Measurements from ENCODE around the gene RGL1. TPM values are rescaled to one million over a fixed set of nuclear protein-coding genes. Genes with fewer than 3 reads are reported as not detected.
A peak's percentile ranks its signal among the peaks of the same experiment; 100 is the strongest.

Gene RGL1
- total RNA-seq, 1 experiment from 2014 or later: 1.5 TPM

DNA sequence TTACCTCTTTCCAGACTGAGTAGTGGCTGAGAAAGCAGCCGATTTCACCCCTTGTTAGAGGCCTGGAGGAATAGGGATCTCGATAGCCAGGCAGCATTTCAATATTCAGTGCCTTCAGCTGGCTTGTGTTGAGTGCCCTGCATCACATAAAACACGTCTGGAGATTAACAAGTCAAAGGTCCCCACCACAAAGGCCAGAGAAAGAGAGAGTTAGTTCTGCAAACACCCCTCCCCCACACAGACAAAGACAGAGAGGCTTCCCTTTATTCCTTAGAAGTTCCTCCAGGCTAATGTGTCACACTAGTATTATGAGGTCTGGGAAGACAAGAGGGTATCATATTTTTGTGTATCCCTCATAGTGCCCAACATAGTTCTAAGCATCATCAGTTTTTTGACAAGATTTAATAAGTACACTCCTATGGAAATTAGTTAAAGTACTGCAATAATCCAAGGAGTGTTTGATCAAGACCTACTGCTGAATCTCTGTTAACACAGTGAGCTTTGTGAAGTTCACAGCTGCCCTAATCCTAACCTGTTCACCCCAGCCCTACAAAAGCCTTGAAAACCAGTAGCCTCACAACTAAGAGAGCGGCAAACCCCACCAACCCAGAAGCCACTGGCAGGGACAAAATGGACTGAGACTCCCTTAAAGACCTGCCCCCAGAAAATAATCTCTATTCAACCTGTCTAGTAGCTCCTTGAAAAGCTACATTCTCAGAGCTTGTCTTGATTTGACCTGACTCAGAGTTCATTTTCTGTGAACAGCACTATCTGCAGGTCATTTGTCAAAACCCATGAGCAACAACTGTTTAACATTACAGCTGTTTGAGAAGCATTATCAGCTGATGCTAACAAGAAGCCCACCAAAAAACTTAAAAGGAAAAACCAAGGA, 140.8 kb downstream of the RGL1 start:
- CTCF ChIA-PET: no interaction called here
- H3K9ac ChIP-seq (ENCODE audit: low read length): no peak overlapping the region
- ATAC-seq: no peak; the same call in 1 of the 2 replicates
- POLR2A ChIA-PET (ENCODE audit: unreplicated experiment): no interaction called here
- no peaks in the 10 kb centered on the region for H3K9me2 ChIP-seq (replicated peaks; ENCODE audit: low read length)
- no peak overlapping the region for H2AFZ ChIP-seq (ENCODE audit: low read length)
- no TSS peak for BruUV-seq (replicated peaks)
- no peaks in the 10 kb centered on the region for H3K9me3 ChIP-seq (ENCODE audit: low read length)
- H3K4me1 ChIP-seq (ENCODE audit: insufficient read depth, low read length): peaks cover 14% of the 10 kb centered on the region
- H3K4me3 ChIP-seq (ENCODE audit: low read length): no peak overlapping the region
- intact Hi-C loops (cut with micrococcal nuclease): no loop called here
- H3K4me2 ChIP-seq (ENCODE audit: low read length): no peak overlapping the region
- H3K27me3 ChIP-seq (ENCODE audit: low read length): no peaks in the 10 kb centered on the region
- peak; percentile 30 for DNase-seq
- H3F3A ChIP-seq (ENCODE audit: low read length, unreplicated experiment): no peaks in the 10 kb centered on the region
- TF ChIP-seq, protein P1, sequence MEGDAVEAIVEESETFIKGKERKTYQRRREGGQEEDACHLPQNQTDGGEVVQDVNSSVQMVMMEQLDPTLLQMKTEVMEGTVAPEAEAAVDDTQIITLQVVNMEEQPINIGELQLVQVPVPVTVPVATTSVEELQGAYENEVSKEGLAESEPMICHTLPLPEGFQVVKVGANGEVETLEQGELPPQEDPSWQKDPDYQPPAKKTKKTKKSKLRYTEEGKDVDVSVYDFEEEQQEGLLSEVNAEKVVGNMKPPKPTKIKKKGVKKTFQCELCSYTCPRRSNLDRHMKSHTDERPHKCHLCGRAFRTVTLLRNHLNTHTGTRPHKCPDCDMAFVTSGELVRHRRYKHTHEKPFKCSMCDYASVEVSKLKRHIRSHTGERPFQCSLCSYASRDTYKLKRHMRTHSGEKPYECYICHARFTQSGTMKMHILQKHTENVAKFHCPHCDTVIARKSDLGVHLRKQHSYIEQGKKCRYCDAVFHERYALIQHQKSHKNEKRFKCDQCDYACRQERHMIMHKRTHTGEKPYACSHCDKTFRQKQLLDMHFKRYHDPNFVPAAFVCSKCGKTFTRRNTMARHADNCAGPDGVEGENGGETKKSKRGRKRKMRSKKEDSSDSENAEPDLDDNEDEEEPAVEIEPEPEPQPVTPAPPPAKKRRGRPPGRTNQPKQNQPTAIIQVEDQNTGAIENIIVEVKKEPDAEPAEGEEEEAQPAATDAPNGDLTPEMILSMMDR (conservative IDR thresholded peaks at IDR 0.05; ENCODE audit: low read depth, low read length): no peak
- no peak for TF ChIP-seq EZH2phosphoT487 (IDR thresholded peaks at IDR 0.05; ENCODE audit: borderline replicate concordance, low read length)
- TF ChIP-seq EZH2 (IDR thresholded peaks at IDR 0.05; ENCODE audit: low read length, unreplicated experiment): no peak
- no peaks in the 10 kb centered on the region for H3K36me3 ChIP-seq (ENCODE audit: low read depth, low read length)
- H3K79me2 ChIP-seq (ENCODE audit: low read length): no peaks in the 10 kb centered on the region
- no peak overlapping the region for H3K27ac ChIP-seq (ENCODE audit: low read length)
- no peaks in the 10 kb centered on the region for H4K20me1 ChIP-seq (ENCODE audit: low read length)

DNA sequence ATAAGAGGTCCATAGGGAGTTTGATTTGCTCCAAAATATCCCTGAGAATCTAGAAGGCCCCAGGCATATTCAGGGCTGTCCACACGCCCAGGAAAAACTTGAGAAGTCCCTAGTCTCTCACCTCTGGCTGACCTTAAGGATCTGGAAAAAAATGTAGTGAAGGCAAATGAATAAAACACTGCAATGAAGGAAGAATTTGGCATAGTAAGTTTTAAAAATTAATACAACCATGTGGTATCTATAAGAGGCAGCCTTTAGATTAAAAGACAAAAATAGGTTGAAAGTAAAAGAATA, 141.3 kb downstream of the RGL1 start:
- CTCF ChIA-PET: no interaction called here
- DNase-seq (no peak), ATAC-seq (no peak)
- Histone ChIP-seq H2AFZ (ENCODE audit: low read length) (no peak overlapping the region), H3K9ac (ENCODE audit: low read length) (no peak overlapping the region), H3K9me2 (replicated peaks; ENCODE audit: low read length) (no peaks in the 10 kb centered on the region), H3F3A (ENCODE audit: low read length, unreplicated experiment) (no peaks in the 10 kb centered on the region), H3K27ac (ENCODE audit: low read length) (no peak overlapping the region), H3K9me3 (ENCODE audit: low read length) (no peaks in the 10 kb centered on the region), H3K79me2 (ENCODE audit: low read length) (no peaks in the 10 kb centered on the region), H3K36me3 (ENCODE audit: low read depth, low read length) (no peaks in the 10 kb centered on the region), H3K4me3 (ENCODE audit: low read length) (no peak overlapping the region), H3K4me1 (ENCODE audit: insufficient read depth, low read length) (peaks cover 14% of the 10 kb centered on the region), H4K20me1 (ENCODE audit: low read length) (no peaks in the 10 kb centered on the region), H3K27me3 (ENCODE audit: low read length) (no peaks in the 10 kb centered on the region), H3K4me2 (ENCODE audit: low read length) (no peak overlapping the region)
- BruUV-seq (replicated peaks): no TSS peak
- intact Hi-C loops (cut with micrococcal nuclease): no loop called here
- POLR2A ChIA-PET (ENCODE audit: unreplicated experiment): no interaction called here
- no peak for TF ChIP-seq EZH2 (IDR thresholded peaks at IDR 0.05; ENCODE audit: low read length, unreplicated experiment)
- no peak for TF ChIP-seq EZH2phosphoT487 (IDR thresholded peaks at IDR 0.05; ENCODE audit: borderline replicate concordance, low read length)
- TF ChIP-seq, protein P1 (conservative IDR thresholded peaks at IDR 0.05; ENCODE audit: low read depth, low read length): no peak

DNA sequence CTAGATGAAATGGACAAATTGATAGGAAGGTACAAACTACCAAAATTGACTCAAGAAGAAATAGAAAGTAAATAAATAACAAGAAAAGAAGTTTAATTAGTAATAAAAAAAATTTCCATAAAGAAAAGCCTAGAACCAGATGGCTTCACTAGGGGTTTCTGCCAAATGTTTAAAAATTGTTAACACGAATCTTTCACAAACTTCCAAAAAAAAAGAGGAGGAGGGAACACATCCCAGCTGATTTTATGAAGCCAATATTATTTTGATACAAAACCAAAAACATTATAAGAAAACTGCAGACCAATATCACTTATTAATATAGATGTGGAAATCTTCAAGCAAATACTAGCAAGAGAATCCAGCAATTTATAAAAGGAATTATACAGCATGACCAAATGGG, 143.1 kb downstream of the RGL1 start:
- no peak for DNase-seq
- H3K9me2 ChIP-seq (replicated peaks; ENCODE audit: low read length): no peaks in the 10 kb centered on the region
- H3K79me2 ChIP-seq (ENCODE audit: low read length): no peaks in the 10 kb centered on the region
- H3K9ac ChIP-seq (ENCODE audit: low read length): no peak overlapping the region
- TF ChIP-seq, protein P1 (conservative IDR thresholded peaks at IDR 0.05; ENCODE audit: low read depth, low read length): no peak
- TF ChIP-seq EZH2phosphoT487 (IDR thresholded peaks at IDR 0.05; ENCODE audit: borderline replicate concordance, low read length) (no peak), EZH2 (IDR thresholded peaks at IDR 0.05; ENCODE audit: low read length, unreplicated experiment) (no peak)
- no peaks in the 10 kb centered on the region for H3K9me3 ChIP-seq (ENCODE audit: low read length)
- ATAC-seq: no peak
- H3K36me3 ChIP-seq (ENCODE audit: low read depth, low read length): no peaks in the 10 kb centered on the region
- BruUV-seq (replicated peaks): no TSS peak
- no peak overlapping the region for H3K4me2 ChIP-seq (ENCODE audit: low read length)
- CTCF ChIA-PET: no interaction called here
- POLR2A ChIA-PET (ENCODE audit: unreplicated experiment): no interaction called here
- H2AFZ ChIP-seq (ENCODE audit: low read length): no peak overlapping the region
- no peaks in the 10 kb centered on the region for H4K20me1 ChIP-seq (ENCODE audit: low read length)
- H3F3A ChIP-seq (ENCODE audit: low read length, unreplicated experiment): no peaks in the 10 kb centered on the region
- intact Hi-C loops (cut with micrococcal nuclease): no loop called here
- no peak overlapping the region for H3K27ac ChIP-seq (ENCODE audit: low read length)
- no peak overlapping the region for H3K4me3 ChIP-seq (ENCODE audit: low read length)
- H3K4me1 ChIP-seq (ENCODE audit: insufficient read depth, low read length): peaks cover 8% of the 10 kb centered on the region
- no peaks in the 10 kb centered on the region for H3K27me3 ChIP-seq (ENCODE audit: low read length)

All from PC-3 (cell line).